GM18505 (cell line): Measurements from ENCODE around the gene GNB3.
"Not testable (repeated sequence)": the region's sequence is repeated elsewhere in the genome, so short reads cannot be mapped to it uniquely, and the experiment has no call there.

Source experiments
- ATAC-seq: cut with Tn5 transposase; IDR thresholded peaks from one replicate; pipeline ENCODE4 v1.9.1; 2021; ENCODE audit not compliant: unreplicated experiment
- POLR2A ChIP-seq: IDR thresholded peaks from 4 replicates; pipeline ENCODE4 v1.6.1; 2011; ENCODE audit warnings: borderline replicate concordance; ENCODE audit not compliant: insufficient read depth, insufficient read length; ENCODE audit errors: extremely low read depth

Gene GNB3

DNA sequence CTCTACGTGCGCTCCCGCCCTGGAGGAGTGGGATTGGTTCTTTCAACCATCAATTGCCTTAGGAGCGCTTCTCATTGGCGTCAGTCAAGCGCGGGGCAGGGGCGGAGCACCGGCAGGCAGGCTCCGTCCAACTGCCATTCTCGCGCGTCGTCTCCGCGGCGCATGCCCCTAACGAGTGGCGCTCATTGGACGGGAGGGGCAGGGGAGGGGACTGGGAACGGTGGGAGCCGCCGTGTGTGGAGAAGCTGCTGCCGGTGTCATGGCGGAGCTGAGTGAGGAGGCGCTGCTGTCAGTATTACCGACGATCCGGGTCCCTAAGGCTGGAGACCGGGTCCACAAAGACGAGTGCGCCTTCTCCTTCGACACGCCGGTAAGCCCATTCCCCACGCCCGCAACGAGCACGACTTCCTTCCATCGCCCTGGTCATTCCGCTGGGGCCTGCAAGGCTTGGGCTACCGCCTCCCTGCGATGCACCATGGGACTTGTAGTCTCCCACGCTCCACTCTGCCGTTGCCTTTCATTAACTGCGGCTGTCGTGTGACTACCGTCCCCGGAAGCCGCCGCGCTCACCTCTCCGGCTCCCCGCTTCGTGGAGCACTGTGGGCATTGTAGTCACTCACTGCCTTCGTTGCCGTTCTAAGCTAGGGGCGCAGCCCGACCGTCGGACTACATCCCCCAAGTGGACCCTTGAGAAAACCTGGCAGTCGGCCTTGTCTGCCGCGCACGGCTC lies 11.4 kb downstream of the GNB3 start, which contains the start of gene USP5:
USP5 (plus strand) TSS at position 230 of the 730 bp plus-strand sequence; CDS start at position 260, 30 bp downstream.
- peak; percentile 86 for TF ChIP-seq POLR2A
- ATAC-seq = peak; percentile 68

DNA sequence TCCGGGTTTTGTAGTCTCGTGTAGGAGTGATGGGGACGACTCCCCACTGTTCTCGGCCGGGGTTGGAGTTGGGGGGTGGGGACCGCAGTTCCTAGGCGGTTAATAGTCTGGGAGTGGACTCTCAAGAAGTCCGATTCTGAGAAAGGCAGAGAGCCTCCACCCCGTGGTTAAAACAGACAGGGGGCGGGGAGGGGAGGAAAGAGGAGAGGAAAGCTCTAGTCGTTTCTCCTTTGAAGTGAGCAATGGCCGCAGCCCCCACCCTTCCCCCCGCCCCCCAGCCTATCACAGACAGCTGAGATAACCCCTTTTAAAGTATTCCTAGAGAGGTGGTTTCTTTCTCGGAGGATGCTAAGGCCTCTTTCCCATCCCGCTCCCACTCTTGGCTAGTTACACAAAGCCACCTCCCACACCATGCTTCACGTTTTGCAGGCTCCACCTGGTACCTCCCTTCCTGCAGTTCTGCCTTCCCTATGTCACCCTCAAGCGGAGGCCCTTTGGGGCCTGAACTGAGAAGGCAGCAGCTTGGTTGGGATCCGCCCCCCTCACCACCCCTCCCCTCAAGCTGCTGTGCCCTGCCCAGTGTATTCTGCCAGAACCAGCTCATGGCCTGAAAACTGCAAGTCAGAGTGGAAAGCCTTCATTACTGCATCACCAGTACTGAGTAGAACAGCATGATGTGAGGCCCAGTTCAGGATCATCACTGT lies 12.1 kb downstream of the GNB3 start:
- ATAC-seq = no peak
- TF ChIP-seq POLR2A = no peak

DNA sequence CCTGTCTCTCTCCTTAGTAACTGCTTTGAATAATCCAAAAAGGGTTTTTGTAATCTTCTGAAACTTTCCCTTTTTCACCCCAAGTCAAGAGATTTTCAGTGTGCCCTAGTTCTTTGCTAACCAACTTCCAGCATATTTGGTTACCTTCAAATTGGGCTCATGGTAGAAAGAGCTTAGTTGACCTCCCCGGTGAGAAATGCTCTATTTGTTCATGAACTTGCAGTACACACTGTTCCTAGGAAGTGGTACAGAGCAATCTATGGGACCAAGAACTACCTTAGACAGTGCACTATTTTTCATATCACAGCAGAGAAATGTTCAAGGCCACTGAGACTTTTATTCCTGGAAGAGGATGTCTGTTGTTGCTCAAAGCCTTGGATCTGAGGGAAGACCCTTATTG lies 12.9 kb downstream of the GNB3 start:
- no peak for TF ChIP-seq POLR2A
- ATAC-seq = no peak

DNA sequence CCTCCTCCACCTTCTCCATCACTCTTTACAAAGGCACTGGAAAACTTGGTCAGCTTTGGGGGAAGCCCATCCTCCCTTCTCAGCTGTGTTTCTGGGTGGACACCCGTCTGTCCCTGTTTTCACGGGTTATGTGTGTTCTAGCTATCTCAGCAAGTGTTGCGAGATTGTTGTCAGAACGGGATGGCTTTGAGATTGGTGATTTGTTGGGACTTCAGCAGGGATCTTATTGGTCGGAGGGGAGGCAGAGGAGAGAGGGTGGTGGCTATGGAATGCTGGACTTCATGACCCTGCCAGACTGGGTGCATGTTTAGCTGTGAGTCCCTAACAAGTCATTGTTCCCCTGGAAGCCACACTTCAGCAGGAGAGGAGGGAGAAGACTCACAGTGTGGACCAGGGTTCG lies 13.3 kb downstream of the GNB3 start:
- ATAC-seq = no peak
- TF ChIP-seq POLR2A = no peak

DNA sequence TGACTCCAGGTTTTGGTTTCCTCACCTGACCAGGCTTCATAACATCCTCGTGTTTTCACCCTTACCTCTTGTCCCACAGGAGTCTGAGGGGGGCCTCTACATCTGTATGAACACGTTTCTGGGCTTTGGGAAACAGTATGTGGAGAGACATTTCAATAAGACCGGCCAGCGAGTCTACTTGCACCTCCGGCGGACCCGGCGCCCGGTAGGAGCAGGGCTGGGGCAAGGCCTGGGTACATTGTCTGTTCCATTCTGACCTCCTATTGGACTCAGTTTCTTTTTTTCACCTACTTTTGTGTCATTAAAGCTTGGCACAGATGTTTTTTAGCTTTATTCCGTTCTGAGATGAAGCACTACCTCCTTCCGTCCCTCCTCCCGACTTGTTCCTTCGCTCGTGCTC lies 14.6 kb downstream of the GNB3 start:
- no peak for TF ChIP-seq POLR2A
- ATAC-seq = no peak

DNA sequence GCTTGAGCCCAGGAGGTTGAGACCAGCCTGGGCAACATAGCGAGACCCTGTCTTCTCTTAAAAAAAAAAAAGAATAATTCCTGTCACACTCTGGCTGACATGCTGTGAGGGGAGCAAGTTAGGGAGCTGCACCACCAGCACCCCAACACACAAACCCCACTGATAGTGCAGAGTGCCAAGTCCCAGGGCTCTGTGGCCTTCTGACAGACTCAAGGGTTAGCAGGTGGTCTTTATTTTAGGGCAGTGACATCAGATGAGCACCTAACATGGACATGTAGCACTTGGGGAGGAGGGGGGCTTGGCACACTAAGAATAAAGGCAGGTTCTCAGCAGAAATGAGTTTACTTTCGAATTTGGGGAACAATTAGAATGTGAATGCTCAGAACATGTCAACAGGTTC lies 18.1 kb downstream of the GNB3 start:
- ATAC-seq = no peak
- no peak for TF ChIP-seq POLR2A

DNA sequence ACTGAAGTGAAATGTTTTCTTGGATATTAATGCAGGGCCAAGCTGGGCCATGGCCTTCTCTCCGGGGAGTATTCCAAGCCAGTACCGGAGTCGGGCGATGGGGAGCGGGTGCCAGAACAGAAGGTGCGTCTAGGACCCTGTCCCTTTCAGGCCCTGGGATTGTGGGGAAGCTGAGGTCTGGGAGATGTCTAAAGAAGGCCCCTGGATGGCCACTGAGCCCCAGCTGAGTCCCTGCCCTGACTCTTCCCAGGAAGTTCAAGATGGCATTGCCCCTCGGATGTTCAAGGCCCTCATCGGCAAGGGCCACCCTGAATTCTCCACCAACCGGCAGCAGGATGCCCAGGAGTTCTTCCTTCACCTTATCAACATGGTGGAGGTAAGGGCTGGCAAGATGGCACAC lies 19.4 kb downstream of the GNB3 start:
- TF ChIP-seq POLR2A = no peak
- no peak for ATAC-seq

DNA sequence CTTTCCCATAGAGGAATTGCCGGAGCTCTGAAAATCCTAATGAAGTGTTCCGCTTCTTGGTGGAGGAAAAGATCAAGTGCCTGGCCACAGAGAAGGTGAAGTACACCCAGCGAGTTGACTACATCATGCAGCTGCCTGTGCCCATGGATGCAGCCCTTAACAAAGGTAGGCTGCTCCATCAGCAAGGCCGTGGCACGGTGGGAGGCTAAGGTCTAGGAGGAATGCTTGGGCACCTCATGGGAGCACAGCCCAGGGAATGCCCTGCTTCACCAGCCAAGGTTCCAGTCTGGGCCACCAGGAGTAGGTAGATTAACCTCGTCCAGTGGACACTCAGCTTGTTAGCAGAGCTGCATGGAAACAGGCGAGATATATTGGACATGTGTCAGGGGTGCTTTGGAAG lies 20.2 kb downstream of the GNB3 start:
- TF ChIP-seq POLR2A = no peak
- ATAC-seq = no peak

DNA sequence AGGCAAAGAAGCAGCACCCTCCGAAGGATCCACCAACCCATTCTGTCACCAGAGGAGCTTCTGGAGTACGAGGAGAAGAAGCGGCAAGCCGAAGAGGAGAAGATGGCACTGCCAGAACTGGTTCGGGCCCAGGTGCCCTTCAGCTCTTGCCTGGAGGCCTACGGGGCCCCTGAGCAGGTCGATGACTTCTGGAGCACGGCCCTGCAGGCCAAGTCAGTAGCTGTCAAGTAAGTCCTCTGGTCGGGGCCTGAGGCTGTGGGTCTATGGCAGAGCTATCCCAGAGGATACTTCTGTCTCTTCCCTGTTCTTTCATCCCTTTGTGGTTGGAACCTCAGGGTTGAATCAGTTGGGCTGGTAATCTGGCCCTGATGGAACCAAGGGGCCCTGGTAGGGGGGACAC lies 20.7 kb downstream of the GNB3 start:
- no peak for ATAC-seq
- TF ChIP-seq POLR2A = no peak

DNA sequence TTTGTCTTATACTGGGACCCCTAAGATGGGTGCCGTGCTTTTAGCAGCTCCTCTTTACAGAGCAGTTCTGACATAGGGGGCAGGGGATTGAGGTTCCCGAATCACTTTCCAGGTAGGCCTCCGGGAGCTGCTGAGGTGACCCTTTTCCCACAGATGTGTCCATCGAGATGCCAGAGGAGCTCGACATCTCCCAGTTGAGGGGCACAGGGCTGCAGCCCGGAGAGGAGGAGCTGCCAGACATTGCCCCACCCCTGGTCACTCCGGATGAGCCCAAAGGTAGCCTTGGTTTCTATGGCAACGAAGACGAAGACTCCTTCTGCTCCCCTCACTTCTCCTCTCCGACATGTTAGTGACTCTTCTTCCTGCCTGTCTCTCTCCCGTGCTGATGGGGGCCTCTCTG lies 22.3 kb downstream of the GNB3 start:
- no peak for ATAC-seq
- TF ChIP-seq POLR2A = no peak

DNA sequence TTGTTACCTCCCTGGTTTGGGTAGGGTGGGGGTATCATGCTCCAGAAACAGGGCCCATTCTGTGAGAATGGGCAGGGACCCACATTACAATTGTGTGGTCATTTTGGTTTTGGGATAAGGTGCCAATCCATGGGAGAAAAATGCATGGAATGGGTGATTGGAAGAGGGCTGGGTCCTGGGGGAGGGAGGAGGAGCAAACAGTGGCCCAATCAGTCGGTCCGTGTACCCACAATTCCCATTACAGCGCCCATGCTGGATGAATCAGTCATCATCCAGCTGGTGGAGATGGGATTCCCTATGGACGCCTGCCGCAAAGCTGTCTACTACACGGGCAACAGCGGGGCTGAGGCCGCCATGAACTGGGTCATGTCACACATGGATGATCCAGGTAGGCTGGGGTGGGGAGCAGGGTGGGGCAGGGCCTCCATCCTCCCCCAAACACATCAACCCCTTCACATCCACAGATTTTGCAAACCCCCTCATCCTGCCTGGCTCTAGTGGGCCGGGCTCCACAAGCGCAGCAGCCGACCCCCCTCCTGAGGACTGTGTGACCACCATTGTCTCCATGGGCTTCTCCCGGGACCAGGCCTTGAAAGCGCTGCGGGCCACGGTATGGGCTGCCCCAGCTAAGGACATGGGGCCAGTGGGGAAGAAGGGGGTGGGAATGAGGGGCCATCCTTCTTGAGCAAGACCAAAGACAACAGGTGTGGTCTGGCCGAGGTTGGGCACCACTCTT lies 23.0 kb downstream of the GNB3 start:
- no peak for TF ChIP-seq POLR2A

DNA sequence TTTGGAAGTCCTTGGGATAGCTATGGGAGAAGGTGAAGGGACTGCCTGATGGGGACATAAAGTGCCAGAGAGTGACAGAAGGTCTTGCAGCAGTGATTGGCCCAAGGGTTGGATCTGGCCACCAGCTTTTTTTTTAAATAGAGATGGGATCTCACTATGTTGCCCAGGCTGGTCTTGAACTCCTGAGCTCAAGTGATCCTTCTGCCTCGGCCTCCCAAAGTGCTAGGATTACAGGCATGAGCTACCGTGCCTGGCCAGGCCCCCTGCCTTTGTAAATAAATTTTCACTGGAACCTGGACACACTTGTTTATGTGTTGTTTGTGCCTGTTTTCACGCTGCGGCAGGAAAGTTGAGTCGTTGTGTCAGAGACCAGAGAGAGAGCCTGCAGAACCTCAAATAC lies 24.6 kb downstream of the GNB3 start:
- not testable (repeated sequence) for ATAC-seq

More for the DNA sequence above, 23.0 kb downstream of the GNB3 start:
- no peak for ATAC-seq

DNA sequence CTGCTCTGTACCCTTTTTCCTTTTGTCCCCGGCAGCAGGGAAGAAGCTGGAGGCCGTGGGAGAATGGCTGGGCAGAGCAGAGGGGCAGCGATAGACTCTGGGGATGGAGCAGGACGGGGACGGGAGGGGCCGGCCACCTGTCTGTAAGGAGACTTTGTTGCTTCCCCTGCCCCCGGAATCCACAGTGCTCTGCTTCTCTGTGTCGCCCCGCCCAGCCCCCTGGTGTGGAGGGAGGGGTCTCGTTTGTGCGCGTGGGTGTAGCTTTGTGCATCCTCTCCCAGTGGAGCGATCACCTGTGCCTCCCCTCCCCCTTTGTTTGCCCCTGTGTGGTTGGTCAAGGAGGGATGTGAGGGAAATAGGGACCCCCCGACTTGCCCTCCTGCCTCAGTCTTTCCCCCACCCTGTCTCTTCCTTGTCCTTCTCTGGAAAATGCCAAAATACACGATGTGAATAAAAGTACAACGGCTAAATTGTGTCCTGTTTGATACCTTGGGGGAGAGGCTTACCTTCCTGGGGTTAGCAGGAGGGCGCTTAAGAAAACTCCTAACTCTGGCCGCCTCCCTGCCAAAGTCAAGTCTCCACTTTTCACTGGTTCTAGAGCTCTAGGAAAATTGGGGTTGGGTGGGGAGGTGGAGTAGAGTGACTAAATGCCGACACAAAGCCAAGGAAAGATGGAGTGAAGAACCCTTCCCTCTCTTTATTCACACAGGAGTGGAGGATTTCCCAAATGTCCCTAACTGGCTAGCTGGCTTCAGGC lies 25.6 kb downstream of the GNB3 start:
- no peak for ATAC-seq
- TF ChIP-seq POLR2A = no peak

DNA sequence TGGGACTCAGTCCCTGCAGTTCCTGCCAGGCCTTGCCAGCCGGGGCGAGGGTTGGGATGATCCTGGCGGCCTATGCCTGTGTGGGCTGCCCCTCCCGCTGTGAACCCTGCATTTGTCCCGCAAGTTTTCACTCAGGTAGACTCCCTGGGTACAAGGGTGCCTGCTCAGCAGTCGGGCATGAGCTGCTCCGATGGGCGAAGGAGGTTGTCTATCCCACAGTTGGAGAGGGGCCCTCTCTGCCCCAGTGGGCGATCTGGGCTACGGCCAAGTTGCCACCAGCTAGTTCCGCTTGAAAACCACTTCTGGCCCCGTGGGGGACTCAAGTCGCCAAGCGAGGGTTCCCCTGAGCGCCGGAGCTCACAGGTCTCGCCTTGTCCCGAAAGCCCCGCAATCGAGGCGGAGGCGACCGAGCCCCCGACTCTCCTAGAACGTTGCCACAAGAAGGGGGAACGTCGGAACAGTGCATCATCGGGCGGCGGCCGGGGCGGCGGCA lies 26.2 kb downstream of the GNB3 start:
- no peak for TF ChIP-seq POLR2A
- ATAC-seq = peak; percentile 3
